Liver (tissue), 3 donors: ENCODE data around the gene HSDL2.
"Not testable (repeated sequence)": the region's sequence is repeated elsewhere in the genome, so short reads cannot be mapped to it uniquely, and the experiment has no call there.

ENCODE experiments used
- CTCF ChIP-seq: fragments of 150-350 bp; IDR thresholded peaks from 2 replicates; pipeline ENCODE4 v1.5.1; 2017; ENCODE audit warnings: improper control_type of control experiment, low read depth, low read length; ENCODE audit not compliant: missing input control
- RAD21 ChIP-seq, 2 donors: IDR thresholded peaks; 2 replicates each; pipeline ENCODE4 v1.6.1; 2016; ENCODE audit warnings: antibody characterized with exemption in 2 of 2, mild to moderate bottlenecking in 2 of 2
- SP1 ChIP-seq: IDR thresholded peaks from 2 replicates; pipeline ENCODE4 v1.6.1; 2018; ENCODE audit warnings: antibody characterized with exemption, mild to moderate bottlenecking
- TAF1 ChIP-seq: conservative IDR thresholded peaks from 2 replicates; pipeline ENCODE4 v1.6.1; 2016; ENCODE audit warnings: antibody characterized with exemption, mild to moderate bottlenecking
- TF ChIP-seq, protein P1 (sequence below): IDR thresholded peaks from 2 replicates; pipeline ENCODE4 v1.6.1; 2016; ENCODE audit warnings: antibody characterized with exemption
- TF ChIP-seq, protein P2 (sequence below): IDR thresholded peaks from 2 replicates; pipeline ENCODE4 v1.6.1; 2016; ENCODE audit warnings: antibody characterized with exemption
- TF ChIP-seq, protein P3 (sequence below): IDR thresholded peaks from 2 replicates; pipeline ENCODE4 v1.6.1; 2016; ENCODE audit warnings: antibody characterized with exemption, mild to moderate bottlenecking
- TF ChIP-seq, protein P4 (sequence below): IDR thresholded peaks from 2 replicates; pipeline ENCODE4 v1.6.1; 2016; ENCODE audit warnings: antibody characterized with exemption
- donor health status: healthy.
- donor health status: healthy.

DNA sequence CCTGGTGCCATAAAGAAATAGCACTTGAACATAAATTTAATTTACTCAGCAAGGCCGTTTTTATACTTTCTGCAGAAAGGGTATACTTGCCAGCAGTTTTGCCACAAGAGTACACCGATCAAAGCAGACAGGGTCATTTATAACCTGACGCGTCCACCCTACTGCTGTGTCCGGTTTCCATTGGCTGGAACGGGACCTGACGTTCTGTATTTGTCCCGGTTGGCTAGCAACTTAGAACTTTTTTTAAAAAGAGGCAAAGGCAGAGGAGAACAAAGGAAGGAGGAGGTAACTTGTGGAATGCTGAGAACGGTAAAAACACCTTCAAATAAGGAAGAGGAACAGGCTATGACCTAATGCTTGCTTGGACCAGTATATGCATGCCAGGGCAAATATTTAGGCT, 33.8 kb downstream of the HSDL2 start:
- not testable (repeated sequence) for TF ChIP-seq CTCF; TAF1; SP1; RAD21 (IDR thresholded peaks at IDR 0.05)
- TF ChIP-seq, protein P1, sequence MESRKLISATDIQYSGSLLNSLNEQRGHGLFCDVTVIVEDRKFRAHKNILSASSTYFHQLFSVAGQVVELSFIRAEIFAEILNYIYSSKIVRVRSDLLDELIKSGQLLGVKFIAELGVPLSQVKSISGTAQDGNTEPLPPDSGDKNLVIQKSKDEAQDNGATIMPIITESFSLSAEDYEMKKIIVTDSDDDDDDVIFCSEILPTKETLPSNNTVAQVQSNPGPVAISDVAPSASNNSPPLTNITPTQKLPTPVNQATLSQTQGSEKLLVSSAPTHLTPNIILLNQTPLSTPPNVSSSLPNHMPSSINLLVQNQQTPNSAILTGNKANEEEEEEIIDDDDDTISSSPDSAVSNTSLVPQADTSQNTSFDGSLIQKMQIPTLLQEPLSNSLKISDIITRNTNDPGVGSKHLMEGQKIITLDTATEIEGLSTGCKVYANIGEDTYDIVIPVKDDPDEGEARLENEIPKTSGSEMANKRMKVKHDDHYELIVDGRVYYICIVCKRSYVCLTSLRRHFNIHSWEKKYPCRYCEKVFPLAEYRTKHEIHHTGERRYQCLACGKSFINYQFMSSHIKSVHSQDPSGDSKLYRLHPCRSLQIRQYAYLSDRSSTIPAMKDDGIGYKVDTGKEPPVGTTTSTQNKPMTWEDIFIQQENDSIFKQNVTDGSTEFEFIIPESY: not testable (repeated sequence)
- TF ChIP-seq, protein P2, sequence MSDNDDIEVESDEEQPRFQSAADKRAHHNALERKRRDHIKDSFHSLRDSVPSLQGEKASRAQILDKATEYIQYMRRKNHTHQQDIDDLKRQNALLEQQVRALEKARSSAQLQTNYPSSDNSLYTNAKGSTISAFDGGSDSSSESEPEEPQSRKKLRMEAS: not testable (repeated sequence)
- TF ChIP-seq, protein P3, sequence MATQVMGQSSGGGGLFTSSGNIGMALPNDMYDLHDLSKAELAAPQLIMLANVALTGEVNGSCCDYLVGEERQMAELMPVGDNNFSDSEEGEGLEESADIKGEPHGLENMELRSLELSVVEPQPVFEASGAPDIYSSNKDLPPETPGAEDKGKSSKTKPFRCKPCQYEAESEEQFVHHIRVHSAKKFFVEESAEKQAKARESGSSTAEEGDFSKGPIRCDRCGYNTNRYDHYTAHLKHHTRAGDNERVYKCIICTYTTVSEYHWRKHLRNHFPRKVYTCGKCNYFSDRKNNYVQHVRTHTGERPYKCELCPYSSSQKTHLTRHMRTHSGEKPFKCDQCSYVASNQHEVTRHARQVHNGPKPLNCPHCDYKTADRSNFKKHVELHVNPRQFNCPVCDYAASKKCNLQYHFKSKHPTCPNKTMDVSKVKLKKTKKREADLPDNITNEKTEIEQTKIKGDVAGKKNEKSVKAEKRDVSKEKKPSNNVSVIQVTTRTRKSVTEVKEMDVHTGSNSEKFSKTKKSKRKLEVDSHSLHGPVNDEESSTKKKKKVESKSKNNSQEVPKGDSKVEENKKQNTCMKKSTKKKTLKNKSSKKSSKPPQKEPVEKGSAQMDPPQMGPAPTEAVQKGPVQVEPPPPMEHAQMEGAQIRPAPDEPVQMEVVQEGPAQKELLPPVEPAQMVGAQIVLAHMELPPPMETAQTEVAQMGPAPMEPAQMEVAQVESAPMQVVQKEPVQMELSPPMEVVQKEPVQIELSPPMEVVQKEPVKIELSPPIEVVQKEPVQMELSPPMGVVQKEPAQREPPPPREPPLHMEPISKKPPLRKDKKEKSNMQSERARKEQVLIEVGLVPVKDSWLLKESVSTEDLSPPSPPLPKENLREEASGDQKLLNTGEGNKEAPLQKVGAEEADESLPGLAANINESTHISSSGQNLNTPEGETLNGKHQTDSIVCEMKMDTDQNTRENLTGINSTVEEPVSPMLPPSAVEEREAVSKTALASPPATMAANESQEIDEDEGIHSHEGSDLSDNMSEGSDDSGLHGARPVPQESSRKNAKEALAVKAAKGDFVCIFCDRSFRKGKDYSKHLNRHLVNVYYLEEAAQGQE: not testable (repeated sequence)
- TF ChIP-seq, protein P4, sequence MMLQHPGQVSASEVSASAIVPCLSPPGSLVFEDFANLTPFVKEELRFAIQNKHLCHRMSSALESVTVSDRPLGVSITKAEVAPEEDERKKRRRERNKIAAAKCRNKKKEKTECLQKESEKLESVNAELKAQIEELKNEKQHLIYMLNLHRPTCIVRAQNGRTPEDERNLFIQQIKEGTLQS: not testable (repeated sequence)
